Measurements from ENCODE around the gene THEM4. TPM values are rescaled to one million over a fixed set of nuclear protein-coding genes. Genes with fewer than 3 reads are reported as not detected.
A peak's percentile ranks its signal among the peaks of the same experiment; 100 is the strongest.

Gene THEM4
- total and polyA plus RNA-seq, 8 donors = 6.1 to 27.8 (median 8.4) TPM

DNA sequence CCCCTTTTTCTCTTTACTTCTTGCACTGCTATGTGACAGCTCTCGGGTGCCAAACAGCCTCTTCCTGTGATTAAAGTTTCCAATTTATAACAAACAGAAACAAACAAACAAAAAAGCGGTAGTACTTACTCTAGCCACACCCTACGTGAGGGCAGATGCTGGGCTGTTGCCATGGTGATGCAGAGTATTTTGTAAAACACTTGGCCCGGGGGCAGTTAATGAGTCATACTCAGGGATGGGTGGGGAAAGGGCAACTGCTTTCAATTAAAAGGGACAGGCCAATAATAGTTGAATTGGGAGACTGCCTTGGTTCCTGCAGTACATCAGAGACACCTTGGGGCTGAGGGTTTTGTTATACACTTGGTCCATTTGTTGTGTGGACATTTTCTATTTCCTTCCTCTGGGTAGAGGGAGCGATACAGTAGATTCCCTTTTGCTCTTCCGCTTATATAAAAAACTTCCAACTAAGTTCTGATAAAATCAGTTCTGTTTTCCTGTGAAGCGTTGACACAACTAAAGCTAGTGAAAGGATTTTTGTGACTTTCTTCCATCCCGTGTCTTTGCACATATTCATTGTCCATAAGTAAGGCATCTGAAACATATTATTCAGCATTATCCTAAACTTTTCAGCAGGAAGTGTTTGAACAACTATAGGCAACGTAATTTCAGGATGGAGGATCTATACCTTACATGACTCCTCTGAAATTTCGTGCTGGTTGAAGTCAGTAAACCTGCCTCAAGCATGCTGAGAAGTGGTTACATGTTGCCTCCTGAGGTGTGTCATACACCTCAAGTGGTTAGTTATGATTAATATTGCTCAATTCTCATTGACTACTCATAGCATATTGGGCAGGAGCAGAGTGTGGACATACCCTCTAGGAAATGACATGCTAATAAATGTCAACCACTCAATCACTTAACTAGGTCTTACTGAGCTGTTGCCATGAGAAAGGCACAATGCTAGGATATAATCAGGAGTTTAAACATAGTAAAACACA is 36.7 kb upstream of the THEM4 start:
- intact Hi-C loops (cut with DNase I) = no loop called here
- Histone ChIP-seq H3K27me3 (no peaks in the 10 kb centered on the region), H3K4me1 (peaks cover 0 to 22% (median 0%) of the 10 kb centered on the region in 3 donors), H3K9me3 (no peaks in the 10 kb centered on the region), H3K4me3 (no peak overlapping the region), H3K36me3 (no peaks in the 10 kb centered on the region), H3K27ac (peak overlapping the region in 2 of 4 donors; percentile 42 to 50)
- FAIRE-seq = no peak
- ATAC-seq = peak; percentile 52 to 85 (median 66)
- TF ChIP-seq, protein P1, sequence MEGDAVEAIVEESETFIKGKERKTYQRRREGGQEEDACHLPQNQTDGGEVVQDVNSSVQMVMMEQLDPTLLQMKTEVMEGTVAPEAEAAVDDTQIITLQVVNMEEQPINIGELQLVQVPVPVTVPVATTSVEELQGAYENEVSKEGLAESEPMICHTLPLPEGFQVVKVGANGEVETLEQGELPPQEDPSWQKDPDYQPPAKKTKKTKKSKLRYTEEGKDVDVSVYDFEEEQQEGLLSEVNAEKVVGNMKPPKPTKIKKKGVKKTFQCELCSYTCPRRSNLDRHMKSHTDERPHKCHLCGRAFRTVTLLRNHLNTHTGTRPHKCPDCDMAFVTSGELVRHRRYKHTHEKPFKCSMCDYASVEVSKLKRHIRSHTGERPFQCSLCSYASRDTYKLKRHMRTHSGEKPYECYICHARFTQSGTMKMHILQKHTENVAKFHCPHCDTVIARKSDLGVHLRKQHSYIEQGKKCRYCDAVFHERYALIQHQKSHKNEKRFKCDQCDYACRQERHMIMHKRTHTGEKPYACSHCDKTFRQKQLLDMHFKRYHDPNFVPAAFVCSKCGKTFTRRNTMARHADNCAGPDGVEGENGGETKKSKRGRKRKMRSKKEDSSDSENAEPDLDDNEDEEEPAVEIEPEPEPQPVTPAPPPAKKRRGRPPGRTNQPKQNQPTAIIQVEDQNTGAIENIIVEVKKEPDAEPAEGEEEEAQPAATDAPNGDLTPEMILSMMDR (IDR thresholded peaks at IDR 0.05) = no peak
- WGBS, 2 donors = 49 to 57% methylated on average over 10 of the region's 10 CpGs
- DNase-seq = peak in 4 of 6 donors; percentile 55 to 65 (median 62)

DNA sequence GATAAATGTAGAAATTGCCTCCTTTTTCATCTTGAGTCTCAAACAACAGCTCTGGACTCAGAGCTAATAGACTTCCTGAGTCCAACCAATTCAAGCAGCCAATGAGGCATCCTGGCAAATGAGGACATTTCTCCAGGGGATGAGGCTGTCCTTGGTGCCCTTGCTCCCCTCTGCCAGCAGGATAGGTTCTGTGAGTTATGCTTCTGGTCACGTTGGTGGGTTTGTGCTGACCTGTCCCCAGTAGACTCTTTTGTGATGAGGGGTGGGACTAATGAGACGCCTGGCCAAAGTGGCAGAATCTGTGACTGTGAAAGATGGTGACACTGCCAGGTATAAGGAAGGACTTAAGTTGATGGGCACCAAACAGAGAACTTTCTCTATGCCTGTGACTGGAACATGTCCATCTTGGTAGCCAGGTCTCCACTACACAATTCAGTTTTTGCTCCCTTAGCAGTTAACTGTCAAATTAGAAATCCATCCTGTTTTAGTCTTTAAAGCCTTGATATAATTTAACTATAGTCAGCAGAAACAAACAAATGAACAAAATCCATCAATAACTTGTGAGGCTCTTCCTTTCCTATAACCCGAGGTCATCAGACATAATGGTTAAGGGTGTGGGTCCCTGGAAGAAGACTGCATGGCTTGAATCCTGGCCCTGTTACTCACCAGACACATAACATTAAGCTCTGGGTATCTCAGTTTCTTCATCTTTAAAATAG is 35.7 kb upstream of the THEM4 start:
- Histone ChIP-seq H3K27me3 (no peaks in the 10 kb centered on the region), H3K9me3 (no peaks in the 10 kb centered on the region), H3K4me3 (no peak overlapping the region), H3K4me1 (peaks cover 0 to 29% (median 0%) of the 10 kb centered on the region in 3 donors), H3K27ac (peak overlapping the region in 2 of 4 donors; percentile 42 to 54), H3K36me3 (no peaks in the 10 kb centered on the region)
- FAIRE-seq (no peak), DNase-seq (no peak), ATAC-seq (no peak)
- intact Hi-C loops (cut with DNase I) = no loop called here
- WGBS, 2 donors = 56 to 68% methylated on average over 3 of the region's 3 CpGs
- TF ChIP-seq, protein P1 (IDR thresholded peaks at IDR 0.05) = no peak

DNA sequence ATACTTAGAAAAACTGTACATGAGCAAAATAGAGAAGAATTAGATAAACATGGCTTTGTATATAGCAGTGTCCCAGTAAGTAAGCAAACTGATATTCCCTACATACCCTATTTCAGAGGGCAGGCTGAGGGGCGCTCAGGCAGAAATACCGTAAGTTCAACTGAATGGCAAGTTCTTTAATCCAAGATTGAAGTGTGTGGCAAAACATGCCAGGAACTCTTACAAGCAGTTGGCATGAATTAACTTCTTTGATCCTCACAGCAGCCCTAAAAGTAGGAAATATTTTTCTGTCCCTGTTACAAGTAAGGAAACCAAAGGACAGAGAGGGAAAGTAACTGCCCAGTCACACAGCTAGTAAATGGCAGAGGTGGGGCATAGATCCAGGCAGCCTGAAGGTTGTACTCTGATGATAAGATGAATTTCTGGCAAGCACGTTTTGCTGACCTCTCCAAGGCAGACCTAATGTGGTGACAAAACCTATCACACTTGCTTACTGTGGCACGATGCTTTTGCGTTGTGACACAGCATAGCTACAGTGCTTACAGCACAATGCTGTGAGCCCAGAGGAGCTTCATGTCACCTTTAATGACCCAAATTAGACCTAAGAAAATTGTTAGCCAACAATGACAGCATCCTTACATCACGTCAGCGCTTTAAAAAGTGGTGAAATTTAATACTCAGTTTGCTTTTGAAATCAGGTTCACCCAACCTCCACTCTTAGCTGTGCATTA is 35.0 kb upstream of the THEM4 start:
- 35 to 40% methylated on average over 7 of the region's 7 CpGs for WGBS, 2 donors
- H3K36me3 ChIP-seq = no peaks in the 10 kb centered on the region
- H3K4me1 ChIP-seq = peaks cover 0 to 29% (median 0%) of the 10 kb centered on the region in 3 donors
- no peaks in the 10 kb centered on the region for H3K9me3 ChIP-seq
- no peak for FAIRE-seq
- TF ChIP-seq, protein P1 (IDR thresholded peaks at IDR 0.05) = no peak
- peak; percentile 13 to 28 (median 15) for ATAC-seq
- DNase-seq = no peak
- no peaks in the 10 kb centered on the region for H3K27me3 ChIP-seq
- no peak overlapping the region for H3K4me3 ChIP-seq
- peak overlapping the region in 1 of 4 donors; percentile 54 for H3K27ac ChIP-seq
- intact Hi-C loops (cut with DNase I) = no loop called here

DNA sequence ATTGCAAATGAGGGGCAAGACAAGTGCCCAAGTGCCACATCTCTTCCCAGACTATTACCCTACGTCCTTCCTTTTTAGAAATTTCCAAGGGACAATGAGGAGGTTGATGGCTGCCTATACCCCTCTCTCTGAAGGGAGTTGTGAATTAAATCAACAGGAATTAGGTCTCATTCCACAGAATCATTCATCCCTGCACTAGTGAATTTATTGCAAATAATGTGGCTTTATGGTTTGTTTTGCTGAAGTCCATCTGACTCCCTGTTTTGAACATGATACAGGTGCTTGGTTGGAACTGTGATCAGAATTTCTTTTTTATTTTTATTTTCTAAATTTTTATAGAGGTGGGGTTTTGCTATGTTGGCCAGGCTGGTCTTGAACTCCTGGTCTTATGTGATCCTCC is 34.3 kb upstream of the THEM4 start:
- Histone ChIP-seq H3K36me3 (no peaks in the 10 kb centered on the region), H3K27ac (no peak overlapping the region), H3K4me1 (peaks cover 0 to 29% (median 0%) of the 10 kb centered on the region in 3 donors), H3K27me3 (no peaks in the 10 kb centered on the region), H3K4me3 (no peak overlapping the region), H3K9me3 (no peaks in the 10 kb centered on the region)
- no peak for DNase-seq
- no peak for FAIRE-seq
- TF ChIP-seq, protein P1 (IDR thresholded peaks at IDR 0.05) = no peak
- ATAC-seq = no peak
- intact Hi-C loops (cut with DNase I) = no loop called here
- 71 to 93% methylated on average over 1 of the region's 1 CpG for WGBS, 2 donors
